CMK (cell line): ENCODE results near the gene C1R.

Source experiments
- DNase-seq: peaks from one replicate; pipeline ENCODE4 v3.0.0-alpha.2; 2010; ENCODE audit warnings: low read depth

C1R gene

GRCh38 chr12:7096979-7097378 lies 4.7 kb upstream of the C1R start:
- DNase-seq: no peak

DNA sequence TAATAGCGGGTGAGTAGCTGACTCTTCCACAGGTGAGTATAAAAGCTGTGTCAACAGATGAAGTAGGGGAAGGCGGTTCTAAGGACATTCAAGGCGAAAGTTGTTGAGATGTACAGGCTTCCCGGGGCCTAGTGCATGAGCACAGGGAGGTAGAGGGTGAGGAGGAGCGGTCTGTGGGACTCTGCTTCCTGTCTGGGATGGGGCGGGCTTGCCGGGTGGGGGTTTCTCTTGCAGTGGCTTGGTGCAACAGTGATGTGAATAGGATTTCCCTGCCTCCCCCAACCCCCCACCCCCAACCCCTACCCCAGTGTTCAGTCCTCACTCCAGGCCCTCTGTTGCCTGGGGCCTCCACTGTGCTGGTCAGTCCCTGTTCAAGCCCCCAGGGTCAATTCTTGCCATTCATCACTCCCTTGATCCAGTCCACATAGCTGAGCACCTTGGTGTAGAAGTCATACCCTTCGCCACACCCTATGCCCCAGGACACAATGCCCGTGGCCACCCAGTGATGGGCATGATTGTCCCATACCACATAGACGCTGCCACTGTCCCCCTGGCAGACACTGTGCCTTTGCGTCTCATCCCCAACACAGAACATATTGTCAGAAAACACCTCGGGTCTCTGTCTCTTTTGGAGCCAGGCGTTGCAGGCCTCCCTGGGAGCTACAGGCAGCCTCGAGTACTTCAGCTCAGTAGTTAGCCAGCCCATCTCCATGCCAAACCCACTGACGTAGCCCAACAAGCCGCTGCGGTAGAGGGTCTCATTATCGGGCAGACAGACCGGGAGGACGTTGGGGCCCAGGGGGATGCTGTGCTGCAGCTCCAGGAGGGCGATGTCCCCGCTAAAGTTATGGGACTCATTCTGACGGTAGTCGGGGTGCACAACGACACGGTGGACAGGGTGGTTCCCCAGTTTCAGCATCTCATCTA lies 4.0 kb upstream of the C1R start:
- DNase-seq: no peak

- DNase-seq: no peak
These were observed 1.6 kb upstream of the C1R start for GRCh38 chr12:7093892-7094291.

DNA sequence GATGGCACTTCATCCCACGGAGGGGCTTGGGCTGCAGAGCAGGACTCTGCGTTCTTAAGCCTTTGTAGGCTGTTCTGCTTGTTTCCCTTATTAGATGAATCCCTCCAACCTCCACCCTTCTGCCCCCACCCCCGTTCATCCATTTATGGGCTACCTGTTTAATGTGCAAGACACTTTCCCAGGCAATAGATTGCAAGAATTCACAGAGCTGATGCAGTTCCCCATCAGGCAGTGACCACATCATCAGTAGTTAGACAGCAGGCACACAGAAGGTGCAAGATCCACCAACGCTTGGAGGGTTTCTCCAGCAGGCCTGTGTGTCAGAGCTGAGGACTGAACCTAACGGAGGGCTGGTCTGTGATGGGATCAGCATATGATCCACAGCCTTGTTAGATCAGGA lies 1.2 kb upstream of the C1R start:
- DNase-seq: no peak

- no peak for DNase-seq
These were observed 778 bp upstream of the C1R start for GRCh38 chr12:7092986-7093460.

DNA sequence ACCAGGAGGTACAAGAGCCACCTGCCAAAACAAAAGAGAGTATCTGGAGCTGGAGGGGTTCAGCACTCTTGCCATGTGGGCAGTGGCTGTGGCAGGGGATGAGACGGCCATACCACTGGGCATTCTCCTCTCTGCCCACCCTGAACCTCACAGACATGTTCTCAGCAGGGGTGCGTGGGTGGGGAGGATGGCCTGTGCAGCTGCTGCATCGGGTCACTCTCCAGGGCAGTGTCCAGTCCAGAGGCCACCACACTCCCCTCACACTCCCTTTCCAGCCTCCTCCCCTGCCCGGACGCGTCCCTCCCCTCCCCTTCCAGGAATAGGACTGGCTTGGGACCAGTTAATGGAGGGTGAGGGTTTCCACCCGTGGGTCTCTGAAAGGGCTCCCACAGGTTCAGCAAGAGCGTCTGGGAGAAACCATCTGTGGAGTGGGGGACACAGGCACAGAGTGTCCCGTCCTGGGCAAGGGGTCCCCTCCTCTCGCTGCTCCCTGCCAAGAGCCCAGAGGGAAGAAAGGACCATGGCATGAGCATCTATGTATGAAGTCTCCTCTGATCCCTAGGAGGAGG lies 501 bp downstream of the C1R start:
- DNase-seq: no peak

- no peak for DNase-seq
These were observed 1.1 kb downstream of the C1R start for GRCh38 chr12:7091171-7091570.

DNA sequence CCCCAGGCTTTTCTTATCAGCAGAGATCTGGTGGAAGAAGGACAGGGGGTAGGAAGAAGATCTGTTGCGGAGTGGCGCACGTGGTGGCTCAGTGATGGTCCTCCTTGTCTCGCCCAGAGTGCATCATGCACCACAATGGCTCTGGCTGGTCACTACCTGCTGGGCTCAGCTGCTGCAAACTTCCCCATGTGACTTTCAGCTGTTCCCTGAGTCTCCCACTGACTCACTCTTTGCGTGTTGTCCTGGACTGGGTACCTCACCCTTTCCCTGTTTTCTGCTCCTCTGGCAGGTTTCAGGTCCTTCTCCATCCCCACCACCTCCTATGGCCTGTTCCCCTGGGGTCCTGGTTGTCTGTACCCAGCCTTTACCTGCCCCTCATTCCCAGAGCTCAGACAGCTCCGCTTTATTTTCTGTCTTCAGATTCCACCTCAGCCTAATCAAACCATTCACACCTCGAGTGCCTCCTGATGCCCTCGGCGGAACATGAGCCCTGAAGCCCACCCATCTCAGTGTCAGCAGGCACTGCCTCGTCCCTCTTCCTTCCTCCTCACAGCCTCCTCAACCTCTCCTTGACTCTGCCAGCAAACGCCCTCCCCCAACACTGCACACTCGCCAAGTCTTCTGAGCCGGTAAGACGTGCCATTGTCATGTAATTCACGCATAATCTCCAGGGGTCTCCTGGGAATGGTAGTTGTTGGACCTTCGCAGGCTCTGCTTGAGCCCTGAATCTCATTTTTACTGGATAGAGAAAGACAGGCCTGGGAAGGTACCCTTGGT lies 1.8 kb downstream of the C1R start:
- no peak for DNase-seq

GRCh38 chr12:7089196-7089871 lies 2.9 kb downstream of the C1R start:
- DNase-seq: no peak

- DNase-seq: no peak
These were observed 9.1 kb downstream of the C1R start for GRCh38 chr12:7083125-7083524.

GRCh38 chr12:7081037-7081436 lies 11.2 kb downstream of the C1R start:
- DNase-seq: no peak

DNA sequence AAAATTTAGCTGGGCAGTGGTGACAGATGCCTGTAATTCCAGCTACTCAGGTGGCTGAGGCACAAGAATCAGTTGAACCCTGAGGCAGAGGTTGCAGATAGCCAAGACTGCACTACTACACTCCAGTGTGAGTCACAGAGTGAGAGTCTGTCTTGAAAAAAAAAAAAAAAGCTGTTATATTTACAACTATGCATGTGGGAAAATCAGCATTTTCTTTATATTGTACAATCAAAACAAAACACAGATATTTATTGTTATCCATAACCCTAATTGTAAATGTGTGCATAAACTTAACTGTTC lies 12.5 kb downstream of the C1R start:
- no peak for DNase-seq

DNA sequence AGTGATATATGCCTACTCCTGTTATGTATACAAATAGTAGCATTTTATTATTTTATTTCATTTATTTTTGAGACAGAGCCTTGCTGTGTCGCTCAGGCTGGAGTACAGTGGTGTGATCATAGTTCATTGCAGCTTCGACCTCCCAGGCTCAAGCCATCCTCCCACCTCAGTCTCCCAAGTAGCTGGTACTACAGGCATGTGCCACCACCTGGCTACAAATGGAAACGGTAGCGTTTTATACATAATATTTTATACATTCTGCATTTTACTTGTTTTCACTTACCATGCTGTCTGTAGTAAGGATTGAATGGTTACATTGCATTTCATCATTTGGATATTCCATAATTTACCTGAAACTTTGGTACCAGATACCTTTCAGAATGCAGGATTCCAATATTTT lies 14.1 kb downstream of the C1R start:
- no peak for DNase-seq

DNA sequence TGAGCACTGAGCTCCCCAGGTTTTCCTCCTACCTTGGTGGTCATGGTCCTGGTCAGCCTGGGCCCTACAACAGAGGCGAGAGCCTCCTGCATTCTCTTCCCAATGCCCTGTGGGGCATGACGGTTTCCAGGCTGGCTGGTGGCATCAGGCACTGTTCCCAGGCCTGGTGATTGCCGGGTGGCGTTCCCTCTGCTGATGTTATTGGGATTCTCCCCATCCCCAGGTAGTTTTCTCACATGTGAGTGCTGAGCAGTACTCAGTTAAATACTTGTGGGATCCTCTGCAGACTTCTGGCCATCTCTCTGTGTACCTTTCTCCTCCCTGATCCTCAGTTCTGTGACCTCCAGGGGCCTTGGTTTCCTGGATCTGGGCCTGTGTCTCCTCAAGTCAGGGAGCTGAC lies 15.8 kb downstream of the C1R start:
- DNase-seq: no peak

- DNase-seq: no peak
These were observed 16.3 kb downstream of the C1R start for GRCh38 chr12:7075939-7076338.

GRCh38 chr12:7075518-7075917 lies 16.7 kb downstream of the C1R start:
- DNase-seq: no peak

DNA sequence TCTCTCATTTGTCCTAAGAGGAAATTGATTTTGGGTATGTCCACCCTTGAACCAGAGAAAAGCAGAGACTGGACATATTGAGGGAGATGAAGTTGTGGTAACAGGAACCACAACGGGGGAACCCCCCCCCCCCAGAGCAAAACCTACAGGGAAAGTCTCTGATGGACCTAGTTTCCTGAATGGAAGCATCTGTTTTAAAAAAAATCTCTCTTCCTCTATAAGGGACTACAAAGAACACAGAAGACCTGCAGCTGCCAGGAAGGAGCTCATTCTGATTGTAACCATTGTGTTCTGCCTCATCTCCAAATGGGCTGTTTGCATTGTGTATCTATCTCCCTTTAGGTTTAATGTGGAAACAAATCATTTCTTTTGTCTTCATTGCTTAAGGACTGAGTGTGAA lies 18.3 kb downstream of the C1R start:
- no peak for DNase-seq

- no peak for DNase-seq
These were observed 19.7 kb downstream of the C1R start for GRCh38 chr12:7072554-7072953.

DNA sequence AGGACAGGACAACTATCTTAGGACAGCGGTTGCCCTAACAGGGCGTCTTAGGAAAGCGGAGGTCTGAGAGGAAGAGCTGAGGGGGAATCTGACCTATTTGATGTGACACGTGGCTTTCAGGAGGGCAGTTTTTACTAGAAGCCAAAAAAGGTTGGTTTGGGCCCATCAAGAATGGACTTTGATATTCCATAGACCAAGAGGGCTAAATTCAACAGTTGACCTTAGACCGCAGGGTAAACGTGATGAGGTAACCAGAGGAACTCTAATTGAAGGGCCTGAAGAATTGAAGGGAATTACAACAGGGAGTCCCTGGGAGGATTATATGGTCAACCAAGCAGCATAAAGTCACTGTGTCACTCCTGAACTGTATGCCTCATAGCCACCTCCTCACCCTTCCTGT lies 20.2 kb downstream of the C1R start:
- DNase-seq: no peak

GRCh38 chr12:7069386-7069785 lies 22.9 kb downstream of the C1R start:
- no peak for DNase-seq

DNA sequence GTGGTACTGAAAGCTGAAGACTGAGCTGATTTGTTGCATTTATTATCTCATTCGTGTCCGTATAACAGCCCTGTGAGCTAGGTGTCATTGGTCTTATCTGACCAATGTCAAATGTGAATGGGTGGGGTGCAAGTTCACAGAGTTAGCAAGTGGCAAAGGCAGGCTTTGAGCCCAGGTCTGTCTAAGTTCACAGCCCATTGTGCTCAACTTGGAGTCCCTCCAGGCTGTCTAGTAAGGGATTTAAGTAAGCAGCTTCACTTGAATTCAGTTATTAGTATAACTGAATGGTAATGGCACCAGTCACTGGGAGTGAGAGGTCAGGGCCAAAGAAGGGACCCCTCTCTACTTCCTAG lies 23.3 kb downstream of the C1R start:
- DNase-seq: no peak

DNA sequence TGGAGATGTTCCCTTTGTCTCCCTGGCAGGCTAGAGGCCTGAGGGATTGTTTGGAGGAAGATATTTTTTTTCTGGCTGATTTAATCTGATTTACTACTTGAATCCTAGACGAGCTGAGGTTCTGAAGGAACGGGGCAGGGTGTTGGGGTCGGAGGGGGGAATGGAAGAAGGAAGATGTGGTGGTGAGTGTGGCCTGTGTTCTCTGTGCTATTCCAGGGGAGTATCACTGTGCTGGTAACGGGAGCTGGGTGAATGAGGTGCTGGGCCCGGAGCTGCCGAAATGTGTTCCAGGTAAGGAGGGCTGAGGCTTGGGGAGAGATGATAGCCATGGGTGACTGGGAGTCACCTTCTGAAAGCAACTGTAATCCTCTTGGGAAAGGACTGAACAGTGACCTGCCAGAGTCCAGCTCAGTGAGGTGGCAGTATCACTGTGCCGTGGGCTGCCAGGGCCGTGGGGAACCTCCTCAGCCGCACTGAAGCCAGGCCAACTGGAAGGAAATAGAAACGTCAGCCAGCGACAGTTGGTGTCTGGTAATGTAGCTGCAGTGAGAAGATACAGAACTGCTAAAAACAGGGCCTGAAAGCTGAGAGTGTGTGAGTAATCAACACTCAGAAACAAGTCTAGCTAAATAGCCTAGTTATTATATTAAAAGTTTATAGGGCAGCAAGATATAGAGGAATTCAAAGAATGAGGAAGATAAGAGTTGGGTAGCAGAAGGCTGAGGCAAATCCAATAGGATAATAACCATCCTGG lies 23.8 kb downstream of the C1R start:
- no peak for DNase-seq
